ENCODE data around the gene STAT6. TPM values are rescaled to one million over a fixed set of nuclear protein-coding genes. Genes with fewer than 3 reads are reported as not detected.

STAT6 gene
- total RNA-seq, 1 experiment from 2014 or later: 44.2 TPM

GRCh38 chr12:57143454-57143853 lies 32.3 kb upstream of the STAT6 start:
- no peak for DNase-seq
- Histone ChIP-seq H3K4me1 (peaks cover 41% of the 10 kb centered on the region), H3K27me3 (replicated peaks; ENCODE audit: control insufficient read depth, insufficient read depth, low read length) (no peaks in the 10 kb centered on the region), H3K4me3 (ENCODE audit: low read depth, low read length) (no peak overlapping the region), H3K36me3 (ENCODE audit: control insufficient read depth, insufficient read depth, low read length) (peaks cover 11% of the 10 kb centered on the region), H3K9me3 (no peaks in the 10 kb centered on the region)
- Mint-ChIP-seq H3K4me1 (ENCODE audit: low read depth, unreplicated experiment) (peaks cover 41% of the 10 kb centered on the region), H3K27ac (ENCODE audit: unreplicated experiment) (peak overlapping the region; percentile 32), H3K36me3 (ENCODE audit: insufficient read depth, unreplicated experiment) (peaks cover 25% of the 10 kb centered on the region), H3K9me3 (ENCODE audit: unreplicated experiment) (no peaks in the 10 kb centered on the region), H3K27me3 (ENCODE audit: insufficient read depth, unreplicated experiment) (no peaks in the 10 kb centered on the region), H3K4me3 (ENCODE audit: unreplicated experiment) (no peak overlapping the region)
- TF ChIP-seq CTCF (IDR thresholded peaks at IDR 0.05; ENCODE audit: insufficient read depth in 1 of 2, low read depth in 1 of 2, low read length in 1 of 2, severe bottlenecking in 1 of 2, unreplicated experiment in 1 of 2): no peak
- ChIA-PET CTCF (interaction anchor here (0.6 kb wide), 1 partner anchor 15 kb away, joined by 3 read pairs; no protein-coding TSS in a partner anchor), POLR2A (no interaction called here)
- intact Hi-C loops (cut with micrococcal nuclease; ENCODE audit: unreplicated experiment): no loop called here
- BruUV-seq (replicated peaks): no TSS peak

- H3K36me3 ChIP-seq (ENCODE audit: control insufficient read depth, insufficient read depth, low read length): peaks cover 11% of the 10 kb centered on the region
- H3K4me3 ChIP-seq (ENCODE audit: low read depth, low read length): no peak overlapping the region
- peaks cover 41% of the 10 kb centered on the region for H3K4me1 ChIP-seq
- no peak for TF ChIP-seq CTCF (IDR thresholded peaks at IDR 0.05; ENCODE audit: insufficient read depth in 1 of 2, low read depth in 1 of 2, low read length in 1 of 2, severe bottlenecking in 1 of 2, unreplicated experiment in 1 of 2)
- H3K36me3 Mint-ChIP-seq (ENCODE audit: insufficient read depth, unreplicated experiment): peaks cover 28% of the 10 kb centered on the region
- no peaks in the 10 kb centered on the region for H3K9me3 Mint-ChIP-seq (ENCODE audit: unreplicated experiment)
- no peak for DNase-seq
- ChIA-PET POLR2A (no interaction called here), CTCF (no interaction called here)
- no peak overlapping the region for H3K27ac Mint-ChIP-seq (ENCODE audit: unreplicated experiment)
- BruUV-seq (replicated peaks): no TSS peak
- no peak overlapping the region for H3K4me3 Mint-ChIP-seq (ENCODE audit: unreplicated experiment)
- H3K27me3 ChIP-seq (replicated peaks; ENCODE audit: control insufficient read depth, insufficient read depth, low read length): no peaks in the 10 kb centered on the region
- H3K27me3 Mint-ChIP-seq (ENCODE audit: insufficient read depth, unreplicated experiment): no peaks in the 10 kb centered on the region
- intact Hi-C loops (cut with micrococcal nuclease; ENCODE audit: unreplicated experiment): no loop called here
- no peaks in the 10 kb centered on the region for H3K9me3 ChIP-seq
- peaks cover 43% of the 10 kb centered on the region for H3K4me1 Mint-ChIP-seq (ENCODE audit: low read depth, unreplicated experiment)
Measured at GRCh38 chr12:57142727-57143126, 31.6 kb upstream of the STAT6 start.

- Histone ChIP-seq H3K27me3 (replicated peaks; ENCODE audit: control insufficient read depth, insufficient read depth, low read length) (no peaks in the 10 kb centered on the region), H3K9me3 (no peaks in the 10 kb centered on the region), H3K4me3 (ENCODE audit: low read depth, low read length) (no peak overlapping the region), H3K4me1 (peaks cover 38% of the 10 kb centered on the region), H3K36me3 (ENCODE audit: control insufficient read depth, insufficient read depth, low read length) (peaks cover 11% of the 10 kb centered on the region)
- Mint-ChIP-seq H3K4me1 (ENCODE audit: low read depth, unreplicated experiment) (peaks cover 40% of the 10 kb centered on the region), H3K27ac (ENCODE audit: unreplicated experiment) (no peak overlapping the region), H3K36me3 (ENCODE audit: insufficient read depth, unreplicated experiment) (peaks cover 30% of the 10 kb centered on the region), H3K27me3 (ENCODE audit: insufficient read depth, unreplicated experiment) (no peaks in the 10 kb centered on the region), H3K4me3 (ENCODE audit: unreplicated experiment) (no peak overlapping the region), H3K9me3 (ENCODE audit: unreplicated experiment) (no peaks in the 10 kb centered on the region)
- intact Hi-C loops (cut with micrococcal nuclease; ENCODE audit: unreplicated experiment): no loop called here
- POLR2A ChIA-PET: no interaction called here
- DNase-seq: no peak
- no peak for TF ChIP-seq CTCF (IDR thresholded peaks at IDR 0.05; ENCODE audit: insufficient read depth in 1 of 2, low read depth in 1 of 2, low read length in 1 of 2, severe bottlenecking in 1 of 2, unreplicated experiment in 1 of 2)
- no TSS peak for BruUV-seq (replicated peaks)
- CTCF ChIA-PET: no interaction called here
Measured at GRCh38 chr12:57142121-57142520, 31.0 kb upstream of the STAT6 start.
